Activated CD8-positive, alpha-beta T cell treated with anti-CD3 and anti-CD28 coated beads for 36 hours (primary cell): ENCODE data around the gene SYNE2. TPM values are rescaled to one million over a fixed set of nuclear protein-coding genes. Genes with fewer than 3 reads are reported as not detected.

ENCODE experiments used
- ATAC-seq: fragments of 200-7000 bp; cut with Tn5 transposase; one replicate; pipeline ENCODE4 v1.10.0; 2021; ENCODE audit warnings: mild to moderate bottlenecking, moderate library complexity
- CTCF ChIA-PET: fragments of 350-600 bp; sonication (Branson Sonifier 250); formaldehyde crosslinking; loops from one replicate; lab custom pipeline; 2021; ENCODE audit warnings: antibody characterized with exemption; lab: Charles Lee
- POLR2A ChIA-PET: fragments of 350-600 bp; sonication (Branson Sonifier 250); formaldehyde crosslinking; loops from one replicate; lab custom pipeline; 2021; ENCODE audit warnings: antibody characterized with exemption; lab: Charles Lee
- DNase-seq: peaks from one replicate; pipeline ENCODE4 v3.0.0-alpha.2; 2020
- H3K27ac Mint-ChIP-seq: one replicate; pipeline ENCODE4 v1.8.0; 2021; ENCODE audit warnings: mild to moderate bottlenecking, mixed read lengths
- H3K27me3 Mint-ChIP-seq: one replicate; pipeline ENCODE4 v1.8.0; 2021; ENCODE audit warnings: mixed read lengths
- H3K36me3 Mint-ChIP-seq: one replicate; pipeline ENCODE4 v1.8.0; 2021; ENCODE audit warnings: low read depth, mixed read lengths
- H3K4me1 Mint-ChIP-seq: one replicate; pipeline ENCODE4 v1.8.0; 2021; ENCODE audit warnings: low read depth, mixed read lengths
- H3K4me3 Mint-ChIP-seq: one replicate; pipeline ENCODE4 v1.8.0; 2021; ENCODE audit warnings: mild to moderate bottlenecking, moderate library complexity, mixed read lengths
- H3K9me3 Mint-ChIP-seq: one replicate; pipeline ENCODE4 v1.8.0; 2021; ENCODE audit warnings: mixed read lengths
- CTCF ChIP-seq: fragments of 200-600 bp; IDR thresholded peaks from one replicate; pipeline ENCODE4 v1.8.0; 2022; ENCODE audit warnings: antibody characterized with exemption, mild to moderate bottlenecking
- intact Hi-C: fragments of 100-400 bp; cut with micrococcal nuclease; formaldehyde crosslinking; loops from one replicate; pipeline ENCODE4 v1.10.0; 2022
- total RNA-seq, 2 experiments: library from RNA; stranded (reverse); gene quantifications; one replicate each; pipeline ENCODE4 v1.2.3, GENCODE V29; 2021

SYNE2 gene
- total RNA-seq, 2 experiments from 2014 or later = 28.1 to 29.0 TPM

GRCh38 chr14:63956326-63956725, 103.5 kb downstream of the SYNE2 start:
- CTCF ChIA-PET = interaction anchor here (0.9 to 1.4 kb wide), 2 partner anchors 156 to 347 kb away, joined by 3 to 4 read pairs; no protein-coding TSS in a partner anchor
- H3K36me3 Mint-ChIP-seq = peaks cover 9% of the 10 kb centered on the region

GRCh38 chr14:63960926-63961567, 108.2 kb downstream of the SYNE2 start:
- Mint-ChIP-seq H3K4me1 (no peaks in the 10 kb centered on the region), H3K9me3 (no peaks in the 10 kb centered on the region), H3K36me3 (peaks cover 4% of the 10 kb centered on the region), H3K4me3 (no peak overlapping the region), H3K27ac (no peak overlapping the region), H3K27me3 (no peaks in the 10 kb centered on the region)
- ATAC-seq = no peak
- ChIA-PET CTCF (interaction anchor here (1.3 kb wide), 1 partner anchor 11 kb away, joined by 7 read pairs; no protein-coding TSS in a partner anchor), POLR2A (no interaction called here)
- TF ChIP-seq CTCF = no peak
- DNase-seq = no peak
- intact Hi-C loops = no loop called here

More at GRCh38 chr14:63956326-63956725, 103.5 kb downstream of the SYNE2 start:
- no peak overlapping the region for H3K27ac Mint-ChIP-seq
- no peaks in the 10 kb centered on the region for H3K27me3 Mint-ChIP-seq
- intact Hi-C loops = no loop called here
- DNase-seq (no peak), ATAC-seq (no peak)
- POLR2A ChIA-PET = no interaction called here
- no peaks in the 10 kb centered on the region for H3K9me3 Mint-ChIP-seq
- no peak for TF ChIP-seq CTCF
- H3K4me1 Mint-ChIP-seq = no peaks in the 10 kb centered on the region
- no peak overlapping the region for H3K4me3 Mint-ChIP-seq

DNA sequence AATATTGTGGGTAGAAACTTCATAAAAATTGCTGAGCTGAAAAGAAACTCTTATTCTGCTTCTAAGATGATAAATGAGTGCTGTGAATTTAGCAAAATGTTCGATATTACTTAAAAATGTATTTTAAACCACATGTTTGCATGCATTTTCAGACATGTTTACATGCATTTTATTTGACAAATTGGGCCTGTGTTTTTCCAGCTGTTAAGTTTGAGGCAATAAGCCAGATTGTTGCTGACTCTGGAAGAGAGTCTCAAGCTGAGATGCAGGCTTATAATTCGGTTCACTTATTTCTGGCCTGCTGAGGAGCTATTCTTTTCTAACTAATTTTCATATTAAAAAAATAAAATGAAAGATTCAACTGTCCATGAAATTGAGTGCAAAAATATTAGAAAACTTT, 110.1 kb downstream of the SYNE2 start:
- no peak for TF ChIP-seq CTCF
- Mint-ChIP-seq H3K4me1 (no peaks in the 10 kb centered on the region), H3K27me3 (no peaks in the 10 kb centered on the region), H3K9me3 (no peaks in the 10 kb centered on the region), H3K4me3 (no peak overlapping the region), H3K27ac (no peak overlapping the region), H3K36me3 (peaks cover 5% of the 10 kb centered on the region)
- CTCF ChIA-PET = no interaction called here
- ATAC-seq (no peak), DNase-seq (no peak)
- POLR2A ChIA-PET = interaction anchor here (0.7 kb wide), 1 partner anchor 25 kb away, joined by 3 read pairs; no protein-coding TSS in a partner anchor
- intact Hi-C loops = no loop called here

GRCh38 chr14:63963439-63963838, 110.6 kb downstream of the SYNE2 start:
- H3K36me3 Mint-ChIP-seq = peaks cover 8% of the 10 kb centered on the region
- TF ChIP-seq CTCF = no peak
- no peak overlapping the region for H3K4me3 Mint-ChIP-seq
- no peak for ATAC-seq
- no peak for DNase-seq
- ChIA-PET POLR2A (no interaction called here), CTCF (no interaction called here)
- H3K27ac Mint-ChIP-seq = no peak overlapping the region
- H3K9me3 Mint-ChIP-seq = no peaks in the 10 kb centered on the region
- H3K27me3 Mint-ChIP-seq = no peaks in the 10 kb centered on the region
- intact Hi-C loops = no loop called here
- no peaks in the 10 kb centered on the region for H3K4me1 Mint-ChIP-seq

- CTCF ChIA-PET = no interaction called here
- Mint-ChIP-seq H3K36me3 (peaks cover 3% of the 10 kb centered on the region), H3K9me3 (no peaks in the 10 kb centered on the region), H3K27me3 (no peaks in the 10 kb centered on the region), H3K27ac (no peak overlapping the region), H3K4me3 (no peak overlapping the region), H3K4me1 (no peaks in the 10 kb centered on the region)
- DNase-seq (no peak), ATAC-seq (no peak)
- POLR2A ChIA-PET = interaction anchor here (0.7 kb wide), 1 partner anchor 28 kb away, joined by 3 read pairs; no protein-coding TSS in a partner anchor
- intact Hi-C loops = no loop called here
- TF ChIP-seq CTCF = no peak
Observed at GRCh38 chr14:63964113-63964512, 111.3 kb downstream of the SYNE2 start.
